C4-2B (cell line): Measurements from ENCODE around the gene SH3PXD2B.
"Not testable (repeated sequence)": the region's sequence is repeated elsewhere in the genome, so short reads cannot be mapped to it uniquely, and the experiment has no call there.

ENCODE experiments used
- H3K27ac ChIP-seq: fragments of 450-650 bp; 2 replicates; pipeline ENCODE4 v1.5.1; 2017
- ZFX ChIP-seq: fragments of 450-650 bp; IDR thresholded peaks from 2 replicates; pipeline ENCODE4 v1.6.1; 2017
- TF ChIP-seq, protein P1 (sequence below): fragments of 450-650 bp; conservative IDR thresholded peaks from 2 replicates; pipeline ENCODE4 v1.5.1; 2017; ENCODE audit warnings: mild to moderate bottlenecking

Gene SH3PXD2B

DNA sequence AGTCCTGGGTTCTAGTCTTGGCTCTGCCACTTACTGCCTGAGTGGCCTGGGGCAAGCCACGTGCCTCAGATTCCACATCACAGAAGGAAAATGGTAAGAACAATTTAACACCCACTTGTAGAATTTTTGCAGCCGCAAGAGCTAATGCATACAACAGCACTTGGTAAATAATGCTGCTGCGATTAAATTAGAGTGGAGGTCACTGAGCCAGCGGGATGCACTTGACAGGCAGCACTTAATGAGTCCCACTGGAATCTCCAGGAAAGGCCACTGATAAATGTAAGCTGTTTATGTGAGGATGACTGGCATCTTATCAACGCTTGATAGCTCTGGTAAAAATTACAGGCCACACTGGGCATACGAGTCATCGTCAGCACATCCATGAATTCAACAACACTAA is 111.4 kb downstream of the SH3PXD2B start:
- no peak overlapping the region for H3K27ac ChIP-seq
- TF ChIP-seq, protein P1, sequence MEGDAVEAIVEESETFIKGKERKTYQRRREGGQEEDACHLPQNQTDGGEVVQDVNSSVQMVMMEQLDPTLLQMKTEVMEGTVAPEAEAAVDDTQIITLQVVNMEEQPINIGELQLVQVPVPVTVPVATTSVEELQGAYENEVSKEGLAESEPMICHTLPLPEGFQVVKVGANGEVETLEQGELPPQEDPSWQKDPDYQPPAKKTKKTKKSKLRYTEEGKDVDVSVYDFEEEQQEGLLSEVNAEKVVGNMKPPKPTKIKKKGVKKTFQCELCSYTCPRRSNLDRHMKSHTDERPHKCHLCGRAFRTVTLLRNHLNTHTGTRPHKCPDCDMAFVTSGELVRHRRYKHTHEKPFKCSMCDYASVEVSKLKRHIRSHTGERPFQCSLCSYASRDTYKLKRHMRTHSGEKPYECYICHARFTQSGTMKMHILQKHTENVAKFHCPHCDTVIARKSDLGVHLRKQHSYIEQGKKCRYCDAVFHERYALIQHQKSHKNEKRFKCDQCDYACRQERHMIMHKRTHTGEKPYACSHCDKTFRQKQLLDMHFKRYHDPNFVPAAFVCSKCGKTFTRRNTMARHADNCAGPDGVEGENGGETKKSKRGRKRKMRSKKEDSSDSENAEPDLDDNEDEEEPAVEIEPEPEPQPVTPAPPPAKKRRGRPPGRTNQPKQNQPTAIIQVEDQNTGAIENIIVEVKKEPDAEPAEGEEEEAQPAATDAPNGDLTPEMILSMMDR = no peak
- TF ChIP-seq ZFX = no peak

DNA sequence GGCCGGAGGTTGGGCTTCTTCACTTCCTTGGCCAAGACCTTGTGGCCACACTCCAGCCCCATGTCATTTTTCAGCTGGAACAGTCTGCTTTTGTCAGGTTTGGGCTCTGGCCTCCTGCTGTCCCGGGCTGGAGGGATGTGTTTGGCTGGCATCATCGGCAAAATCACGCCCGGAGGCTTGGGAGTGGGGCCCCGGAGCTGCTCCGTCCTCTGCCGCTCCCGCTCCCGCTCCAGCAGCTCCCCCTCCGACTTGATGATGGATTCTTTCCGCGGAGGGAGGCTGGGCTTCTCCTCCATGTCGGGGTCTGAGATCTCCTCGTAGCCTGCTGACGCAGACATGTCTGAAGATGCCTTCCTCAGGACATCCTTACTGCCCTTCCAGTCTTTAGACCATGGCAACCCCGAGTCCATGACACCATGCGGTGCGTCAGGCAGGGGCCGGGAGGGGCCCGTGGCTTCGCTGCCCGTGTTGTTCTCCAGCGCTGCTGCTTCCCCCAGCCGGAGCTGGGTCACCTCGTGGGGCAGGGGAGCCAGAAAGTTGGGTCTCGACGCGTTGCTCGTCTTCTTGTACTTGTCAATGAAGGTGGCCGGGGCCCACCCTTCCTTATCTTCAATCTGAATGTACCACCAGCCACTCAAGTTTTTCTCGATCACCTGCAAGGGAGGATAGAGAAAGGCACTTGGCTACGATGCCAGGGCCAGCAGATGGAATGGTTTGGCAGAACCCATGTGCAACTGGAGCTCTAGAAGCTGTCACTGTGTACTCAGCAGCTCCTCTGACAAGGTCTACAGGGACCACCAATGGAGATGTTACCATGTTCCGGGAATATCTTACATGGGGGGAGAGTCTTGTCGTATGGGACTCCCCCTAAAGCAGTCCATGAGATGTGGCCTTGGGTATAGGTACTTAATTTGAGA is 114.8 kb downstream of the SH3PXD2B start:
- no peak for TF ChIP-seq ZFX
- TF ChIP-seq, protein P1 = no peak
- no peak overlapping the region for H3K27ac ChIP-seq

DNA sequence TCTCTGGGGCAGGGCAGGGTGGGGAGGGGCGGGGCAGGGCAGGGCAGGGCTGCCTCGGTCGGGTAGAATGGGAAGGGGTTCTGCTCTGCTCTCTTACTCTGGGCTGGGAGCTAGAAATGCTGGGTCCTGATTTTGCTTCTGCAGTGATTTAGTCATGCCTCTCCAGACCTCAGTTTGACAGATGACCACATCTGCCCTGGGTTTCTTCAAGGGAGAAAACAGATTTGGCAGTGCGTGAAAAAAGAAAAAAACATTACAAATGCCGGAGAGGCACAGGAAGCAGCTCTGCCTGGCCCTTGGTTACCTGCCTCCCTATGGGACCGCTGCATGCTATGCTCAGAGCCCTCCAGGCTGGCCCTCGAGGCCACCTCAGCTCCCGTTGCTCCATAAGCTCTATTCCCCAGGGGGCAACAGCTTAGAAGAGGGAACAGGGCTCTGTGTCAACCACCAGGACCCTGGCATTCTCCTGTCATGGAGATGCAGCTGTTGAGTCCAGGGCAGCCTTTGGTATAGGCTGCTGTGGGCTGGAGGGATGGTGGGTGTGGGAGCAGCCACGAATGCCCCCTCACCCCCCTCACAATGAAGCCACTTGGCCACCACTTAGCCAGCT is 117.5 kb downstream of the SH3PXD2B start:
- no peak for TF ChIP-seq ZFX
- TF ChIP-seq, protein P1 = no peak
- no peak overlapping the region for H3K27ac ChIP-seq

DNA sequence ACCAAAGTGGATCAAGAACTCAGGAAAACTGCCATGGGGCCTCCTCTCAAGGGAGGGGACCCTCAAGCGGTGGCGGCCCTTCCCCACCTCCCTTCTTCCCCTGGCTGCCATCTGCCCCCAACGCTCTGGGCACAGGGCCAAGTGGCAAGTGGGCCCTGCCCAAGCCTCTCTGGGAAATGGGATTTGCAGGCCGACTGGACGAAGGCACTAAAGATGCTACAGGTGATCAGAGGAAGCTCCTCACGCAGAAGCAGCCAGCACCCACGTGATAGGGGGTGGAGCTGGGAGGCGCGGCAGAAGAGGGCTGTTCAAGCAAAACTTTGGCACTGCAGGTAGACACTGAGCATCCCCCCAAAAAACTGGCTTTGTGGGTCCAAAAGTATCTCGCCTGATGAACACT is 118.1 kb downstream of the SH3PXD2B start:
- TF ChIP-seq, protein P1 = no peak
- no peak for TF ChIP-seq ZFX
- H3K27ac ChIP-seq = no peak overlapping the region

DNA sequence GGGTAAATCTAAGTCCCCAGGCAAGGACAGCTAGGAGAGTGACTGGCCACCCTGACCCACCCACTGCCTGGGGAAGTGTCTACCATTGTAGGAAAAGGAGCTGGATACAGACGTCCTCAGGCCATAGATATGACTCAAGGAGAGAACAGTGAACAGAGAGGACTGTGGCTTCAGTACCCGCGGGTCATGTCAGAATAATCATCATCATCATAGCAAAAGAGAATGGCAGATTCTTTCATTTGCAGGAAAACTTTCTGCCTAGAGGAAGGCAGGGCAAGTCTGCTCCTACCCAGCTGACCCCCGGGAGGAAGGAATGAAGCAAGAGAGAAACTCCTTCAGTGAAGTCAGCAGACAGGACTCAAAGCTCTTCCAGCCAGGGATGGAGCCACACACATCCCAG is 118.6 kb downstream of the SH3PXD2B start:
- no peak overlapping the region for H3K27ac ChIP-seq
- no peak for TF ChIP-seq ZFX
- TF ChIP-seq, protein P1 = no peak

DNA sequence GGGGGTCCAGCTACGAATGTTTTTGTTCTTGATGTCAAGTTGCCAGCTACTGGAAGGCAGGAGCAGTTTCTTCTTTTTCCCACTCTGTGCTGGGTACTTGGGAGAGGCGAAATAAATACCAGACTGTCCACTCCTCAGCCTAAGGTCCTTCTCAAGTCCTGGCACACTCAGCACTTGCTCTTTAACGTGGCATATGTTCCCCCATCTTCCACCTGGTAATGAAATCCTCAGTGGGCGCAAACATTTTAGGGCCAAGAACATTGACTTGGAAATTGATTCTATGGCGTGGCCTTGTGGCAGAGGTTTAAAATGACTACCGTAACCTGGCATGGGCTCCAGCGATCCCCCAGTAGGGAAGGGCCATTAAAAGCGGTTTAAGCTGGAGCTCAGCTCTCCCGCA is 119.7 kb downstream of the SH3PXD2B start:
- TF ChIP-seq ZFX = no peak
- TF ChIP-seq, protein P1 = no peak
- H3K27ac ChIP-seq = no peak overlapping the region

DNA sequence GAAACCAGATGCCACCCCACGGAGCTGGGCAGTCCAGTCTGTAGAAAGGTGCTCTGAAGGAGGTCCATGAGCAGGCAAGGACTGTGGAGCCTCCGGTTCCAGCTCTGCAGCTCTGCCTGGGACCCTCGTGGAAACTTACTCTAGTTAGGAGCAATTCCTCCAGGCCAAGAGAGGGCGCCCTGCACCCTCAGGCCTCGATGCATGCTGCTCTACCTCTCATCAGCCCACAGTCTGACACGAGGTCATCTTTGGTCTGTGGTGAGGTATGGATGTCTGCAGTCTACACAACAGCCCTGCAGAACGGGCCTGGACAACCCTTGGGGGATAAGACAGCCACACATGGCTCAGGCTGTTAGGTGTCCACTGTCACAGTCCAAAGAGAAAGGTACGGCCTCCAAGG is 120.1 kb downstream of the SH3PXD2B start:
- no peak overlapping the region for H3K27ac ChIP-seq
- TF ChIP-seq ZFX = no peak
- TF ChIP-seq, protein P1 = no peak

DNA sequence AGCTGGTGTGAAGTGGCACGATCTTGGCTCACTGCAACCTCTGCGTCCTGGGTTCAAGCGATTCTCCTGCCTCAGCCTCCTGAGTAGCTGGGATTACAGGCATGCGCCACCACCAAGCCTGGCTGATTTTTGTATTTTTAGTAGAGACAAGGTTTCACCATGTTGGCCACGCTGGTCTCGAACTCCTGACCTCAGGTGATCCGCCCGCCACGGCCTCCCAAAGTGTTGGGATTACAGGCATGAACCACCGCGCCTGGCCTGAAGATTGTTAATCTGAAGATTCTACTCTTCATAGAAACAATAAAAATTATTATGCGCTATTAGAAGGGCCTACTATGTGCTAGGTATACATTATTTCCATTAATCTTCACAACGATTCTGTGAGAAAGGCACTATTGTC is 127.4 kb downstream of the SH3PXD2B start:
- H3K27ac ChIP-seq = not testable (repeated sequence)
